ENCODE data around the gene HMX2.

The HMX2 gene

GRCh38 chr10:123140164-123140982 lies 7.6 kb upstream of the HMX2 start:
- Histone ChIP-seq H3K9ac (ENCODE audit: low read length) (no peak overlapping the region), H3K4me1 (ENCODE audit: control insufficient read depth, insufficient read depth, low read length) (peaks cover 3% of the 10 kb centered on the region), H3K27me3 (replicated peaks; ENCODE audit: control insufficient read depth, insufficient read depth, low read length) (peaks cover 81% of the 10 kb centered on the region), H3K4me3 (ENCODE audit: low read length) (no peak overlapping the region), H3K9me3 (ENCODE audit: control insufficient read depth, low read length) (no peaks in the 10 kb centered on the region), H3K36me3 (ENCODE audit: control insufficient read depth, insufficient read depth, low read length, severe bottlenecking) (no peaks in the 10 kb centered on the region)
- no peak for DNase-seq (ENCODE audit: low read depth)

- Histone ChIP-seq H3K4me1 (ENCODE audit: control insufficient read depth, insufficient read depth, low read length) (peaks cover 3% of the 10 kb centered on the region), H3K9ac (ENCODE audit: low read length) (no peak overlapping the region), H3K36me3 (ENCODE audit: control insufficient read depth, insufficient read depth, low read length, severe bottlenecking) (no peaks in the 10 kb centered on the region), H3K9me3 (ENCODE audit: control insufficient read depth, low read length) (no peaks in the 10 kb centered on the region), H3K4me3 (ENCODE audit: low read length) (no peak overlapping the region), H3K27me3 (replicated peaks; ENCODE audit: control insufficient read depth, insufficient read depth, low read length) (peaks cover 85% of the 10 kb centered on the region)
- DNase-seq (ENCODE audit: low read depth) = no peak
Measured at GRCh38 chr10:123140983-123141390, 6.9 kb upstream of the HMX2 start.

- Histone ChIP-seq H3K9me3 (ENCODE audit: control insufficient read depth, low read length) (no peaks in the 10 kb centered on the region), H3K4me1 (ENCODE audit: control insufficient read depth, insufficient read depth, low read length) (no peaks in the 10 kb centered on the region), H3K9ac (ENCODE audit: low read length) (no peak overlapping the region), H3K27me3 (replicated peaks; ENCODE audit: control insufficient read depth, insufficient read depth, low read length) (peaks cover 86% of the 10 kb centered on the region), H3K36me3 (ENCODE audit: control insufficient read depth, insufficient read depth, low read length, severe bottlenecking) (no peaks in the 10 kb centered on the region), H3K4me3 (ENCODE audit: low read length) (no peak overlapping the region)
- no peak for DNase-seq (ENCODE audit: low read depth)
Measured at GRCh38 chr10:123141791-123142700, 5.9 kb upstream of the HMX2 start.

GRCh38 chr10:123142701-123143161 lies 5.2 kb upstream of the HMX2 start:
- no peak for DNase-seq (ENCODE audit: low read depth)
- H3K36me3 ChIP-seq (ENCODE audit: control insufficient read depth, insufficient read depth, low read length, severe bottlenecking) = no peaks in the 10 kb centered on the region
- H3K9ac ChIP-seq (ENCODE audit: low read length) = no peak overlapping the region
- H3K4me3 ChIP-seq (ENCODE audit: low read length) = no peak overlapping the region
- peaks cover 88% of the 10 kb centered on the region for H3K27me3 ChIP-seq (replicated peaks; ENCODE audit: control insufficient read depth, insufficient read depth, low read length)
- H3K4me1 ChIP-seq (ENCODE audit: control insufficient read depth, insufficient read depth, low read length) = no peaks in the 10 kb centered on the region
- H3K9me3 ChIP-seq (ENCODE audit: control insufficient read depth, low read length) = no peaks in the 10 kb centered on the region

- Histone ChIP-seq H3K9ac (ENCODE audit: low read length) (no peak overlapping the region), H3K4me1 (ENCODE audit: control insufficient read depth, insufficient read depth, low read length) (no peaks in the 10 kb centered on the region), H3K4me3 (ENCODE audit: low read length) (no peak overlapping the region), H3K36me3 (ENCODE audit: control insufficient read depth, insufficient read depth, low read length, severe bottlenecking) (no peaks in the 10 kb centered on the region), H3K9me3 (ENCODE audit: control insufficient read depth, low read length) (no peaks in the 10 kb centered on the region), H3K27me3 (replicated peaks; ENCODE audit: control insufficient read depth, insufficient read depth, low read length) (peaks cover 87% of the 10 kb centered on the region)
- no peak for DNase-seq (ENCODE audit: low read depth)
Measured at GRCh38 chr10:123143162-123143824, 4.6 kb upstream of the HMX2 start.

- Histone ChIP-seq H3K4me3 (ENCODE audit: low read length) (no peak overlapping the region), H3K27me3 (replicated peaks; ENCODE audit: control insufficient read depth, insufficient read depth, low read length) (peaks cover 87% of the 10 kb centered on the region), H3K9ac (ENCODE audit: low read length) (no peak overlapping the region), H3K36me3 (ENCODE audit: control insufficient read depth, insufficient read depth, low read length, severe bottlenecking) (no peaks in the 10 kb centered on the region), H3K9me3 (ENCODE audit: control insufficient read depth, low read length) (no peaks in the 10 kb centered on the region), H3K4me1 (ENCODE audit: control insufficient read depth, insufficient read depth, low read length) (no peaks in the 10 kb centered on the region)
- DNase-seq (ENCODE audit: low read depth) = no peak
Measured at GRCh38 chr10:123143825-123144168, 4.1 kb upstream of the HMX2 start.

- DNase-seq (ENCODE audit: low read depth) = no peak
- Histone ChIP-seq H3K9ac (ENCODE audit: low read length) (no peak overlapping the region), H3K4me1 (ENCODE audit: control insufficient read depth, insufficient read depth, low read length) (no peaks in the 10 kb centered on the region), H3K9me3 (ENCODE audit: control insufficient read depth, low read length) (no peaks in the 10 kb centered on the region), H3K27me3 (replicated peaks; ENCODE audit: control insufficient read depth, insufficient read depth, low read length) (peaks cover 85% of the 10 kb centered on the region), H3K36me3 (ENCODE audit: control insufficient read depth, insufficient read depth, low read length, severe bottlenecking) (no peaks in the 10 kb centered on the region), H3K4me3 (ENCODE audit: low read length) (no peak overlapping the region)
Measured at GRCh38 chr10:123144697-123145541, 3.0 kb upstream of the HMX2 start.

- no peak overlapping the region for H3K4me3 ChIP-seq (ENCODE audit: low read length)
- peaks cover 5% of the 10 kb centered on the region for H3K4me1 ChIP-seq (ENCODE audit: control insufficient read depth, insufficient read depth, low read length)
- H3K36me3 ChIP-seq (ENCODE audit: control insufficient read depth, insufficient read depth, low read length, severe bottlenecking) = no peaks in the 10 kb centered on the region
- H3K9me3 ChIP-seq (ENCODE audit: control insufficient read depth, low read length) = no peaks in the 10 kb centered on the region
- no peak overlapping the region for H3K9ac ChIP-seq (ENCODE audit: low read length)
- H3K27me3 ChIP-seq (replicated peaks; ENCODE audit: control insufficient read depth, insufficient read depth, low read length) = peaks cover 84% of the 10 kb centered on the region
- DNase-seq (ENCODE audit: low read depth) = no peak
Measured at GRCh38 chr10:123145542-123146012, 2.4 kb upstream of the HMX2 start.

- H3K9me3 ChIP-seq (ENCODE audit: control insufficient read depth, low read length) = no peaks in the 10 kb centered on the region
- H3K9ac ChIP-seq (ENCODE audit: low read length) = no peak overlapping the region
- H3K27me3 ChIP-seq (replicated peaks; ENCODE audit: control insufficient read depth, insufficient read depth, low read length) = peaks cover 84% of the 10 kb centered on the region
- H3K4me1 ChIP-seq (ENCODE audit: control insufficient read depth, insufficient read depth, low read length) = peaks cover 12% of the 10 kb centered on the region
- DNase-seq (ENCODE audit: low read depth) = no peak
- no peaks in the 10 kb centered on the region for H3K36me3 ChIP-seq (ENCODE audit: control insufficient read depth, insufficient read depth, low read length, severe bottlenecking)
- no peak overlapping the region for H3K4me3 ChIP-seq (ENCODE audit: low read length)
Measured at GRCh38 chr10:123146013-123146893, 1.7 kb upstream of the HMX2 start.
